ENCODE results near the gene MRPS12. TPM values are rescaled to one million over a fixed set of nuclear protein-coding genes. Genes with fewer than 3 reads are reported as not detected.

Gene MRPS12
- total RNA-seq, 4 donors from 2014 or later: 29.8 to 56.1 (median 35.6) TPM

- Histone ChIP-seq H3K27me3 (no peaks in the 10 kb centered on the region), H3K4me3 (no peak overlapping the region), H3K27ac (no peak overlapping the region), H3K36me3 (peaks cover 0 to 15% (median 0%) of the 10 kb centered on the region in 3 donors), H3K4me1 (no peaks in the 10 kb centered on the region), H3K9me3 (no peaks in the 10 kb centered on the region)
- DNase-seq: peak in 2 of 3 donors; percentile 53 to 67
- TF ChIP-seq CTCF (IDR thresholded peaks at IDR 0.05): peak in 3 of 6 experiments; percentile 28 to 42 (median 40)
- TF ChIP-seq POLR2A (IDR thresholded peaks at IDR 0.05): no peak
Measured at GRCh38 chr19:38917921-38918491, 12.7 kb upstream of the MRPS12 start.

- DNase-seq: peak in 1 of 3 donors; percentile 47
- Histone ChIP-seq H3K36me3 (peaks cover 0 to 15% (median 0%) of the 10 kb centered on the region in 3 donors), H3K9me3 (no peaks in the 10 kb centered on the region), H3K27me3 (no peaks in the 10 kb centered on the region), H3K4me1 (no peaks in the 10 kb centered on the region), H3K4me3 (no peak overlapping the region), H3K27ac (no peak overlapping the region)
- no peak for TF ChIP-seq CTCF (IDR thresholded peaks at IDR 0.05)
- no peak for TF ChIP-seq POLR2A (IDR thresholded peaks at IDR 0.05)
Measured at GRCh38 chr19:38918526-38918925, 12.2 kb upstream of the MRPS12 start.

- Histone ChIP-seq H3K4me3 (no peak overlapping the region), H3K9me3 (no peaks in the 10 kb centered on the region), H3K27me3 (no peaks in the 10 kb centered on the region), H3K36me3 (peaks cover 0 to 24% (median 0%) of the 10 kb centered on the region in 3 donors), H3K27ac (no peak overlapping the region), H3K4me1 (no peaks in the 10 kb centered on the region)
- TF ChIP-seq POLR2A (IDR thresholded peaks at IDR 0.05): no peak
- no peak for TF ChIP-seq CTCF (IDR thresholded peaks at IDR 0.05)
- peak in 1 of 3 donors; percentile 19 for DNase-seq
Measured at GRCh38 chr19:38919837-38920601, 10.7 kb upstream of the MRPS12 start.

GRCh38 chr19:38920602-38921419 is 9.9 kb upstream of the MRPS12 start:
- TF ChIP-seq POLR2A (IDR thresholded peaks at IDR 0.05): no peak
- no peak for TF ChIP-seq CTCF (IDR thresholded peaks at IDR 0.05)
- no peak overlapping the region for H3K4me3 ChIP-seq
- peaks cover 0 to 30% (median 0%) of the 10 kb centered on the region in 3 donors for H3K36me3 ChIP-seq

GRCh38 chr19:38921420-38922274 is 9.1 kb upstream of the MRPS12 start:
- Histone ChIP-seq H3K4me1 (no peaks in the 10 kb centered on the region), H3K27me3 (no peaks in the 10 kb centered on the region), H3K27ac (no peak overlapping the region), H3K9me3 (no peaks in the 10 kb centered on the region), H3K36me3 (peaks cover 0 to 30% (median 0%) of the 10 kb centered on the region in 3 donors), H3K4me3 (no peak overlapping the region)
- peak in 1 of 3 donors; percentile 39 for DNase-seq
- TF ChIP-seq POLR2A (IDR thresholded peaks at IDR 0.05) (no peak), CTCF (IDR thresholded peaks at IDR 0.05) (no peak)

More at GRCh38 chr19:38920602-38921419, 9.9 kb upstream of the MRPS12 start:
- DNase-seq: no peak
- H3K9me3 ChIP-seq: no peaks in the 10 kb centered on the region
- no peak overlapping the region for H3K27ac ChIP-seq
- no peaks in the 10 kb centered on the region for H3K27me3 ChIP-seq
- no peaks in the 10 kb centered on the region for H3K4me1 ChIP-seq
